Tibial nerve (tissue), 4 donors: ENCODE data around the gene EFTUD2. TPM values are rescaled to one million over a fixed set of nuclear protein-coding genes. Genes with fewer than 3 reads are reported as not detected.

Experiments used
- DNase-seq, 2 donors: peaks; one replicate each; pipeline ENCODE4 v3.0.0-alpha.2; 2019; ENCODE audit warnings: low spot score in 2 of 2
- H3K27ac ChIP-seq, 4 donors: fragments of 200-600 bp; sonication (generic) in 3 of 4; one replicate each; pipeline ENCODE4 v1.5.1; 2017 to 2019; ENCODE audit warnings: mild to moderate bottlenecking in 1 of 4
- H3K27me3 ChIP-seq, 2 donors: fragments of 200-600 bp; sonication (generic) in 1 of 2; one replicate each; pipeline versions ENCODE4 v1.5.1 to v1.6.0; 2017 to 2019
- H3K36me3 ChIP-seq, 3 donors: fragments of 200-600 bp; sonication (generic); one replicate each; pipeline ENCODE4 v1.5.1; 2018 to 2019
- H3K4me1 ChIP-seq, 4 donors: fragments of 200-600 bp; sonication (generic) in 3 of 4; one replicate each; pipeline ENCODE4 v1.5.1; 2017 to 2019
- H3K4me3 ChIP-seq, 4 donors: fragments of 200-600 bp; sonication (generic) in 3 of 4; one replicate each; pipeline ENCODE4 v1.5.1; 2017 to 2019; ENCODE audit warnings: mild to moderate bottlenecking in 1 of 4, moderate library complexity in 1 of 4
- H3K9me3 ChIP-seq, 4 donors: fragments of 200-600 bp; sonication (generic) in 3 of 4; one replicate each; pipeline ENCODE4 v1.5.1; 2017 to 2019
- EP300 ChIP-seq, 2 donors: sonication (generic); formaldehyde crosslinking; IDR thresholded peaks; one replicate each; pipeline ENCODE4 v1.6.1; 2017; ENCODE audit warnings: antibody characterized with exemption in 2 of 2, mild to moderate bottlenecking in 1 of 2
- POLR2A ChIP-seq, 2 donors: fragments of 450-650 bp; IDR thresholded peaks; one replicate each; pipeline ENCODE4 v1.6.1; 2017; ENCODE audit warnings: antibody characterized with exemption in 2 of 2, mild to moderate bottlenecking in 2 of 2, moderate library complexity in 2 of 2
- WGBS, 2 donors: methylation state at CpG; one replicate each; pipeline ENCODE4 v1.1.5; 2018; 5-methylcytosine and 5-hydroxymethylcytosine counted together
- total RNA-seq, 4 donors: library from RNA; depleted of rRNA; stranded (reverse); fragments of >200 nt; gene quantifications; one replicate each; pipeline ENCODE4 v1.1.0, GENCODE V29; 2016
- TF ChIP-seq, protein P1 (sequence below), 5 experiments: fragments of 200-600 bp in 3 of 5; fragments of 450-650 bp in 2 of 5; sonication (generic) in 3 of 5; IDR thresholded peaks; one replicate each; pipeline ENCODE4 v1.5.1; 2016 to 2019; ENCODE audit warnings: antibody characterized with exemption in 5 of 5, mild to moderate bottlenecking in 3 of 5, moderate library complexity in 2 of 5

Gene EFTUD2
- total RNA-seq, 4 donors from 2014 or later: 48.9 to 137 (median 57.0) TPM

DNA sequence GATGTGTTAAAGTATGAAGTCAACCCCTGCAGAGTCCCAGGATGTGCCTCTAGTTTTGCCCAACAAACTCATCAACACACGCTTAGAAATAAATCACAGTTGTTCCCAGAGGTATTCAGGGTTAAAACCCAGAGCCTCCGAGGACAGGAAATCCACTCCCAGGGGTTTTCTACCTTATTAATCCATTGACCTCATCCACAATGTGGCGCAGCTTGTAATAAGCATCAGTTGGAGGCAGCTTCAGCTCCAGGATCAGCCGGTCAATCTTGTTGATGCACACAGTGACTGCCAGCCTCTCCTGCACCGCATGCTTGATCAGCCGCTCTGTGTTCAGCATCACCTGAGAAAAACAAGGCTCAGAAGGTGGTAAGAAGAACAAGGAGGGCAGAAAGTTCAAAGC lies 23.5 kb downstream of the EFTUD2 start:
- DNase-seq: no peak
- 87 to 91% methylated on average over 6 of the region's 6 CpGs for WGBS, 2 donors
- no peak overlapping the region for H3K4me3 ChIP-seq
- H3K9me3 ChIP-seq: no peaks in the 10 kb centered on the region
- H3K36me3 ChIP-seq: peaks cover 0 to 96% (median 23%) of the 10 kb centered on the region in 3 donors
- TF ChIP-seq EP300 (IDR thresholded peaks at IDR 0.05): no peak
- TF ChIP-seq POLR2A (IDR thresholded peaks at IDR 0.05): no peak
- TF ChIP-seq, protein P1, sequence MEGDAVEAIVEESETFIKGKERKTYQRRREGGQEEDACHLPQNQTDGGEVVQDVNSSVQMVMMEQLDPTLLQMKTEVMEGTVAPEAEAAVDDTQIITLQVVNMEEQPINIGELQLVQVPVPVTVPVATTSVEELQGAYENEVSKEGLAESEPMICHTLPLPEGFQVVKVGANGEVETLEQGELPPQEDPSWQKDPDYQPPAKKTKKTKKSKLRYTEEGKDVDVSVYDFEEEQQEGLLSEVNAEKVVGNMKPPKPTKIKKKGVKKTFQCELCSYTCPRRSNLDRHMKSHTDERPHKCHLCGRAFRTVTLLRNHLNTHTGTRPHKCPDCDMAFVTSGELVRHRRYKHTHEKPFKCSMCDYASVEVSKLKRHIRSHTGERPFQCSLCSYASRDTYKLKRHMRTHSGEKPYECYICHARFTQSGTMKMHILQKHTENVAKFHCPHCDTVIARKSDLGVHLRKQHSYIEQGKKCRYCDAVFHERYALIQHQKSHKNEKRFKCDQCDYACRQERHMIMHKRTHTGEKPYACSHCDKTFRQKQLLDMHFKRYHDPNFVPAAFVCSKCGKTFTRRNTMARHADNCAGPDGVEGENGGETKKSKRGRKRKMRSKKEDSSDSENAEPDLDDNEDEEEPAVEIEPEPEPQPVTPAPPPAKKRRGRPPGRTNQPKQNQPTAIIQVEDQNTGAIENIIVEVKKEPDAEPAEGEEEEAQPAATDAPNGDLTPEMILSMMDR (IDR thresholded peaks at IDR 0.05): no peak
- H3K4me1 ChIP-seq: no peaks in the 10 kb centered on the region
- H3K27me3 ChIP-seq: no peaks in the 10 kb centered on the region
- H3K27ac ChIP-seq: no peak overlapping the region

DNA sequence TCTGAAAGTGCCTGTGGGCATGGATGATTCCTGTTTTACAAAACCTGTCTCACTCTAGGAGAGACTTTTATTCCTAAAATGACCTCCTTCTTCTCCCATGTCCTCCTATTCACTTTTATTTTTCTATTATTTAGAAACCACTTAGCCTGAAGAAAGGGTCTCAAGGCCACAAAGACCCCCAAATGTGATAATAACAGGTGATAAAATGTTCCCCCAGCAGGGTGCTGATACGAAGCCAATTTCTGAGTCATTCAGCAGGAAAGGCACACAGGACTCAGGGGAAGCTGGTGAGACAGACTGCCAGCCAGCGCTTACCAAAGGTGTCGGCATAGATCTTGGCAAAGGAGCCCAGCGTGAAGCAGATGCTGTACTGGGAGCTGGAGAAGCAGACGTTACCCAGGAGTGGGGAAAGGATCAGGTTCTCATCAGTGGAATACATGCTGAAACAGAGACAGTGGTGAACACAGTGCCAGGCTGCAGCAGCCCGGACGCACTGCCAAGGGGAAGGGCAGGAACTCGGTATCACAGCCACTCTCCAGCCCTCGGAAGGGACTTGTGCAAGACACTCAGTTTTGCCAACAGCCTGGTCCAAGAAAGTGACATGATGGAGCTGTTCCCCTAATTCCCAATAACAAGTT lies 27.0 kb downstream of the EFTUD2 start:
- TF ChIP-seq, protein P1 (IDR thresholded peaks at IDR 0.05): no peak
- no peak for TF ChIP-seq POLR2A (IDR thresholded peaks at IDR 0.05)
- no peak for DNase-seq
- no peaks in the 10 kb centered on the region for H3K9me3 ChIP-seq
- 72 to 84% methylated on average over 9 of the region's 9 CpGs for WGBS, 2 donors
- no peak overlapping the region for H3K27ac ChIP-seq
- H3K36me3 ChIP-seq: peaks cover 0 to 96% (median 10%) of the 10 kb centered on the region in 3 donors
- H3K4me3 ChIP-seq: no peak overlapping the region
- H3K27me3 ChIP-seq: no peaks in the 10 kb centered on the region
- no peaks in the 10 kb centered on the region for H3K4me1 ChIP-seq

DNA sequence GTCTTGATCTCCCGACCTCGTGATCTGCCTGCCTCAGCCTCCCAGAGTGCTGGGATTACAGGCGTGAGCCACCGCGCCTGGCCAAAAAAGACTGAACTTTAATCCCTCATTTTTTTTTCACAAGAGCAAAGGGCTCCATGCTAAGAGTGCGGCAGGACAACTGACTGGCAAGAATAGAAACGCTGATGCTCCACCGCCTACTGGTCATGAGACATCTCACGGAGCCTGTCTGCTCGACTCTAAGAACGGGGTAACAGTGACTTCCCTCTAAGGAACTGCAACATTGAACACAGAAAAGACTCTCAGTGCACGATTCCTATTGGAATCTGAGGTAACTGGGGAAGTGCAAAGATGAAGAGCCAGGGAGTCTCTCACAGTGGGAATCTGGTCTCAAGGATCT lies 27.7 kb downstream of the EFTUD2 start:
- H3K9me3 ChIP-seq: no peaks in the 10 kb centered on the region
- no peaks in the 10 kb centered on the region for H3K4me1 ChIP-seq
- H3K4me3 ChIP-seq: no peak overlapping the region
- no peak for DNase-seq
- no peaks in the 10 kb centered on the region for H3K27me3 ChIP-seq
- 92 to 96% methylated on average over 12 of the region's 12 CpGs for WGBS, 2 donors
- peaks cover 0 to 97% (median 10%) of the 10 kb centered on the region in 3 donors for H3K36me3 ChIP-seq
- H3K27ac ChIP-seq: no peak overlapping the region
- TF ChIP-seq POLR2A (IDR thresholded peaks at IDR 0.05): no peak
- TF ChIP-seq, protein P1 (IDR thresholded peaks at IDR 0.05): no peak
- TF ChIP-seq EP300 (IDR thresholded peaks at IDR 0.05): no peak

DNA sequence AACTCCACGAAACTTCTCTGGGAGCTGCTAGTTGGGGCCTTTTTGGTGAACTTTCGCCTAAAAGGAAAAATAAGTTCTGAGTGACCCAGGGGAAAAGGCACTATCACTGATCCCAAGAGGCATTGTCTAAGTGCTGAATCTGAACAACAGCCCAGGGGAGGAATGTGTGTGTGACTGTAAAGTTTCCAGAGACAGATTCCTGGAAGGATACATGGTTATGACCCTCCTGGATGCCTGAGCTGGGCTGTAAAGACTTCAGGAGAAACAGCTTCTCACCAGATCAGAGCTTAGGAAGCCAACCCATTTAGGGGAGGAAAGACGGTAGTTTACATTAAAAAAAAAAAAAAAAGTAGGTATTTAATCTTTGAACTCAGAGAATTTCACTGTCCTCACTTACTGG lies 31.4 kb downstream of the EFTUD2 start:
- Histone ChIP-seq H3K27ac (no peak overlapping the region), H3K9me3 (no peaks in the 10 kb centered on the region), H3K4me1 (no peaks in the 10 kb centered on the region), H3K36me3 (peaks cover 0 to 92% (median 16%) of the 10 kb centered on the region in 3 donors), H3K27me3 (no peaks in the 10 kb centered on the region), H3K4me3 (no peak overlapping the region)
- TF ChIP-seq EP300 (IDR thresholded peaks at IDR 0.05): no peak
- DNase-seq: no peak
- 68 to 86% methylated on average over 3 of the region's 3 CpGs for WGBS, 2 donors

GRCh38 chr17:44865931-44866330 lies 33.3 kb downstream of the EFTUD2 start:
- Histone ChIP-seq H3K9me3 (no peaks in the 10 kb centered on the region), H3K27ac (no peak overlapping the region), H3K36me3 (peaks cover 0 to 92% (median 15%) of the 10 kb centered on the region in 3 donors), H3K27me3 (no peaks in the 10 kb centered on the region), H3K4me3 (no peak overlapping the region), H3K4me1 (no peaks in the 10 kb centered on the region)
- 78 to 79% methylated on average over 6 of the region's 6 CpGs for WGBS, 2 donors
- no peak for TF ChIP-seq EP300 (IDR thresholded peaks at IDR 0.05)
- TF ChIP-seq POLR2A (IDR thresholded peaks at IDR 0.05): no peak
- TF ChIP-seq, protein P1 (IDR thresholded peaks at IDR 0.05): no peak
- DNase-seq: no peak
